Measurements from ENCODE around the gene ZNF532. TPM values are rescaled to one million over a fixed set of nuclear protein-coding genes. Genes with fewer than 3 reads are reported as not detected.

ZNF532 gene
- total and polyA plus RNA-seq, 2 of the 13 experiments (the other 11 are each of a cell fraction or from before 2014, with no cell fraction given), result not detected

DNA sequence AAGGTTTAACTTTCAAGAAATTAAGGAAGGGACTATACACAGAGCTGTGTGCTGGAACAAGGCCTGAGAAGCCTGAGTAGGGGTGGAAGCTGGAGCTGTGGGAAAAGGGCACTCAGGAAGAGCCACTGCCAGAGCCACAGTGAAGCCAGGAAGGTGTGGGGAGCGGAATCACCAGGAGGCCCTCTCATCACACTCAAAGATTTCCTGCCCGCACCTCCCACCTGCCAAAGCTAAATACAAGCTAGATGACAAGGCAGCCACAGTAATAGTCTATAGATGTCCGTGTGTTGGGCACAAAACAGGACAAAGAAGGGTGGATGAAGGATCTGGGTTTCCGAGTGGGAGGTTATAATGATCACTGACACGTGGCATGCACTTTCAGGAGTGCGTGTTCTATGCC is 126.0 kb downstream of the ZNF532 start:
- 6% methylated on average over 5 of the region's 6 CpGs for WGBS (ENCODE audit: low lambda C conversion rate)
- H3K27me3 ChIP-seq (ENCODE audit: control insufficient read depth in 1 of 2, insufficient read depth in 2 of 2, low read length in 2 of 2), result peaks cover 0 to 32% of the 10 kb centered on the region in 2 experiments; a peak in 2 of 5 replicates
- DNase-seq (ENCODE audit: low spot score) (no peak), FAIRE-seq (no peak), ATAC-seq (no peak)
- H3K36me3 ChIP-seq (replicated peaks in 1 of 2; ENCODE audit: control insufficient read depth in 1 of 2, insufficient read depth in 2 of 2, low read length in 2 of 2), result no peaks in the 10 kb centered on the region
- H4K20me1 ChIP-seq (ENCODE audit: insufficient read depth, low read length), result no peaks in the 10 kb centered on the region
- H3K27ac ChIP-seq (ENCODE audit: extremely low read length, insufficient read depth, low read length), result no peak overlapping the region
- H3K4me3 ChIP-seq (replicated peaks in 1 of 3; ENCODE audit: insufficient read depth in 1 of 3, low read depth in 2 of 3, low read length in 3 of 3), result no peak overlapping the region
- BruUV-seq (replicated peaks), result no TSS peak
- no peaks in the 10 kb centered on the region for H3K9me3 ChIP-seq (ENCODE audit: low read length)
- TF ChIP-seq ZNF543 (CRISPR knock-in tag; IDR thresholded peaks at IDR 0.05) (no peak), TEAD2 (CRISPR knock-in tag; IDR thresholded peaks at IDR 0.05) (no peak), PCBP1 (IDR thresholded peaks at IDR 0.05; ENCODE audit: borderline replicate concordance, low read depth, low read length) (no peak), ZNF329 (CRISPR knock-in tag; IDR thresholded peaks at IDR 0.05; ENCODE audit: low read depth) (no peak), MZF1 (CRISPR knock-in tag; IDR thresholded peaks at IDR 0.05; ENCODE audit: borderline replicate concordance) (no peak)
- TF ChIP-seq, protein P1, sequence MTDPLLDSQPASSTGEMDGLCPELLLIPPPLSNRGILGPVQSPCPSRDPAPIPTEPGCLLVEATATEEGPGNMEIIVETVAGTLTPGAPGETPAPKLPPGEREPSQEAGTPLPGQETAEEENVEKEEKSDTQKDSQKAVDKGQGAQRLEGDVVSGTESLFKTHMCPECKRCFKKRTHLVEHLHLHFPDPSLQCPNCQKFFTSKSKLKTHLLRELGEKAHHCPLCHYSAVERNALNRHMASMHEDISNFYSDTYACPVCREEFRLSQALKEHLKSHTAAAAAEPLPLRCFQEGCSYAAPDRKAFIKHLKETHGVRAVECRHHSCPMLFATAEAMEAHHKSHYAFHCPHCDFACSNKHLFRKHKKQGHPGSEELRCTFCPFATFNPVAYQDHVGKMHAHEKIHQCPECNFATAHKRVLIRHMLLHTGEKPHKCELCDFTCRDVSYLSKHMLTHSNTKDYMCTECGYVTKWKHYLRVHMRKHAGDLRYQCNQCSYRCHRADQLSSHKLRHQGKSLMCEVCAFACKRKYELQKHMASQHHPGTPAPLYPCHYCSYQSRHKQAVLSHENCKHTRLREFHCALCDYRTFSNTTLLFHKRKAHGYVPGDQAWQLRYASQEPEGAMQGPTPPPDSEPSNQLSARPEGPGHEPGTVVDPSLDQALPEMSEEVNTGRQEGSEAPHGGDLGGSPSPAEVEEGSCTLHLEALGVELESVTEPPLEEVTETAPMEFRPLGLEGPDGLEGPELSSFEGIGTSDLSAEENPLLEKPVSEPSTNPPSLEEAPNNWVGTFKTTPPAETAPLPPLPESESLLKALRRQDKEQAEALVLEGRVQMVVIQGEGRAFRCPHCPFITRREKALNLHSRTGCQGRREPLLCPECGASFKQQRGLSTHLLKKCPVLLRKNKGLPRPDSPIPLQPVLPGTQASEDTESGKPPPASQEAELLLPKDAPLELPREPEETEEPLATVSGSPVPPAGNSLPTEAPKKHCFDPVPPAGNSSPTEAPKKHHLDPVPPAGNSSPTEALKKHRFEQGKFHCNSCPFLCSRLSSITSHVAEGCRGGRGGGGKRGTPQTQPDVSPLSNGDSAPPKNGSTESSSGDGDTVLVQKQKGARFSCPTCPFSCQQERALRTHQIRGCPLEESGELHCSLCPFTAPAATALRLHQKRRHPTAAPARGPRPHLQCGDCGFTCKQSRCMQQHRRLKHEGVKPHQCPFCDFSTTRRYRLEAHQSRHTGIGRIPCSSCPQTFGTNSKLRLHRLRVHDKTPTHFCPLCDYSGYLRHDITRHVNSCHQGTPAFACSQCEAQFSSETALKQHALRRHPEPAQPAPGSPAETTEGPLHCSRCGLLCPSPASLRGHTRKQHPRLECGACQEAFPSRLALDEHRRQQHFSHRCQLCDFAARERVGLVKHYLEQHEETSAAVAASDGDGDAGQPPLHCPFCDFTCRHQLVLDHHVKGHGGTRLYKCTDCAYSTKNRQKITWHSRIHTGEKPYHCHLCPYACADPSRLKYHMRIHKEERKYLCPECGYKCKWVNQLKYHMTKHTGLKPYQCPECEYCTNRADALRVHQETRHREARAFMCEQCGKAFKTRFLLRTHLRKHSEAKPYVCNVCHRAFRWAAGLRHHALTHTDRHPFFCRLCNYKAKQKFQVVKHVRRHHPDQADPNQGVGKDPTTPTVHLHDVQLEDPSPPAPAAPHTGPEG (CRISPR knock-in tag; IDR thresholded peaks at IDR 0.05), result no peak
- intact Hi-C loops (cut with micrococcal nuclease; ENCODE audit: unreplicated experiment), result no loop called here
- no peaks in the 10 kb centered on the region for H3K79me2 ChIP-seq (ENCODE audit: insufficient read depth, low read length)
- no peaks in the 10 kb centered on the region for H3K4me1 ChIP-seq (ENCODE audit: insufficient read depth, low read length)
- H2AFZ ChIP-seq (ENCODE audit: low read length), result no peak overlapping the region
- ChIA-PET CTCF (ENCODE audit: low intra/inter-chr PET ratio, low total read pairs) (no interaction called here), POLR2A (no interaction called here)
- in situ Hi-C loops (cut with HindIII; ENCODE audit: extremely low pct_ligation_motif_present, low pct_unique_long_range_greater_than_20kb), result no loop called here
- H3K4me2 ChIP-seq (ENCODE audit: low read depth, low read length), result no peak overlapping the region
- no peak overlapping the region for H3K9ac ChIP-seq (ENCODE audit: insufficient read depth, low read depth, low read length)
